GM12872 (cell line): ENCODE measurements around the gene CBR4.

Experiments
- CTCF ChIP-seq: IDR thresholded peaks from 3 replicates; pipeline ENCODE4 v1.5.1; 2011; ENCODE audit warnings: low read depth, mild to moderate bottlenecking, low read length, moderate library complexity; ENCODE audit not compliant: insufficient read depth

Gene CBR4

DNA sequence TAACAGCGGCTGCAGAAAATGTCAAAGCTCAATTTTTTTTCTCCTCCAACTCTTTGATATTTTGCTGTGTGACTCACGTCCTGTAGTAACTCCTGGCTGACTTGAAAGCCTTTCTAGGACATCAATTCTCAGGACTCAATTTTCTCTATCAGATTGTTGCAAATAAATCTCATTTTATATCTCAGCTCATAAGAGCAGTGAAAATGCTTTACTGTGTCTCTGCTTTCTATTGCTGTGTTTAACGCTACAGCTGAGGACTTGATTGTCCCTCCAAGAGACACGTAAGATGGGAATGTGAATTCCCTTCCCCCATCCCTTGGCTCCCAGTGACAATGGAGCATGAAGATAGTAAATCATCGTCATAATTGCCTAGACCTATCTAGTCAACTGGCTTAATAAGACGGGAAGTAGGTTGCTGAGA, 20.5 kb upstream of the CBR4 start:
- no peak for TF ChIP-seq CTCF

- TF ChIP-seq CTCF, result no peak
Observed at GRCh38 chr4:169029947-169030346, 19.9 kb upstream of the CBR4 start.

GRCh38 chr4:169027663-169028062, 17.6 kb upstream of the CBR4 start:
- no peak for TF ChIP-seq CTCF

DNA sequence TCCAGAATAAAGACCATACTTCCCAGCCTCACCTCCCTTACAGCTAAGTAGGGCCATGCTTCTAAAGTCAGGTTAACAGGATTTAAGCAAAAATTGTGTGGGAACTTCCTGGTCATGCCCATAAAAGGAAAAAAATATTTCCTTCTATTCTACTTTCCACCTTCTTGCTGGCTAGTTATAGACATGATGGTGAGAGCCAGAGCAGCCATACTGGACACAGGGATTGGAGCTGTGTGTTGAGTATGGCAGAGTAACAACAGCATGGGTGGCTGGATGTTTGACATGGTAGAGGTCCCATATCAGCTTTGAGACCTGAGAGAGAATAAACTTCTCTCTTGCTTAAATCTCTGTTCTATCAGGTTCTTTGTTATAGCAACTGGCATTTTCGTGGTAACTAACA, 15.1 kb upstream of the CBR4 start:
- no peak for TF ChIP-seq CTCF

GRCh38 chr4:169024762-169025161, 14.7 kb upstream of the CBR4 start:
- TF ChIP-seq CTCF, result peak; percentile 72

- no peak for TF ChIP-seq CTCF
Observed at GRCh38 chr4:169018406-169018805, 8.4 kb upstream of the CBR4 start.

- no peak for TF ChIP-seq CTCF
Observed at GRCh38 chr4:169017971-169018370, 7.9 kb upstream of the CBR4 start.

DNA sequence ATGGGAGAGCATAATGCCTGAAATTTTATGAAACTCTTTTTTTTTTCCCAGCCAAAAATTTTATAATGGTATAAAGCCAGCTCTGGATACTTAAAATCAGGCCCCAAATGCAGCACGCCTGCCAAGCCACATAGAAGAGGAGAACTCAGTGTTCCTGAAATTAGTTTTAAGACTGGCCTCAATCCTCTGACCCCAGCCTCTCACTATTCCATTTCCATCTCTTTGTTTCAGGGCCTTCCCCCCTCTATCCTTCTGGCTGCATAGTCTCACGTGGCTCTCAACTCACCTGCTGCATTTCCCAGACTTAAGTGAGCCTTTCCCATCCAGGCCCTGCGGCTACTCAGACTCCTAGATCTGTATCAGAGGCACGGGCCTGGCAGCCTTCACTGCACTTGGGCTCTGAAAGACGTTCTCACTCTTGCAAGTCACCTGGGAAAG, 5.2 kb upstream of the CBR4 start:
- no peak for TF ChIP-seq CTCF
